Uterus (tissue), 2 donors: ENCODE results near the gene TNNI2.

ENCODE experiments used
- CTCF ChIP-seq, 4 experiments: fragments of 200-600 bp in 2 of 4; fragments of 450-650 bp in 2 of 4; sonication (generic) in 2 of 4; IDR thresholded peaks; one replicate each; pipeline ENCODE4 v1.5.1; 2016 to 2019; ENCODE audit warnings: antibody characterized with exemption in 4 of 4, mild to moderate bottlenecking in 2 of 4, moderate library complexity in 1 of 4
- POLR2A ChIP-seq, 2 donors: fragments of 450-650 bp; IDR thresholded peaks; one replicate each; pipeline ENCODE4 v1.6.1; 2016; ENCODE audit warnings: antibody characterized with exemption in 2 of 2, mild to moderate bottlenecking in 1 of 2, moderate library complexity in 1 of 2

- TF ChIP-seq CTCF (IDR thresholded peaks at IDR 0.05) (no peak), POLR2A (IDR thresholded peaks at IDR 0.05) (no peak)
Measured at GRCh38 chr11:1814691-1815090, 24.1 kb upstream of the TNNI2 start.
